GM12801 (cell line): ENCODE measurements around the gene PSKH1.

ENCODE experiments used
- TF ChIP-seq, protein P1 (sequence below): IDR thresholded peaks from one replicate; pipeline ENCODE4 v1.5.1; 2011; ENCODE audit warnings: control low read depth; ENCODE audit not compliant: insufficient read length; ENCODE audit errors: extremely low read depth

PSKH1 gene

DNA sequence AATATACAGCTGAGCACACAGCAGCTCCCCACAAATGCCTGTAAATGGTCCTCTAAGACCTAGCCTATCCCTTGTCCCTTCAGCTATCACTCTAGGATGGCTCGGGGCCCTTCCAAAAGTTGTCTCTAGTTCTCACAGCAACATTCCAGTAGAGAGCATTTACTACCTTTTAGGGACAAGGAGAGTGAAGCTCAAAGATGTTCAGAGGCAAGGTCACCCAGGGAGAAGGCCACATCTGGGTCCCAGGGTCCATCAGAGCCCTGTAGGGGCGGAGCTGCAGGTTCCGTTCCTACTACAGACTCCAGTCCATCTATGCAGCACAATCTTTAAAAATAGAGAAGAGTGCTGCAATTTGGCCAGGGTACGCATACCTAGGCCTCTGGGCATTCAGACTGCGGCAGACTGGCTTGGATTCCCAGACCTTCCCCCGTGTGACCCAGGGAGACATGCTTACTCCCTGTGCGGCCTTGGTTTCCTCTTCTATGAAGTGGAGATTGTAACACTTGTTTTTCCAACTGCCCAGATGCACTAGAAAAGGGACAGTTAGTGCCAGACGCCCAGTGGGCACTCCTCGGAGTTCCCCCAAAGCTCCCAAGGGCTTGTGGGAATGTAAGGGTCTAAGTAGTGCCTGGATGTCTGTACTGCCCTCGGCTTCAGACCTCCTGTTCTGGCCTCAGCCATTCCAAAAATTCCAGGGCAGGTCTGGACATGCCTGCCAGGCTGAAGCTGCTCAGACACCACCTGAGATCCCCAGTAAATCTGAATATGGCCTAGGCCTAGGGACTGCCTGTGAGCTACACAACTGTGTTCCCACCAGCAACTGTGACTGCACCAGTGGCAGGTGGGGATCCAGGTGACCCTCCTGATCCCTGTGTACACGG, 72.9 kb downstream of the PSKH1 start:
- TF ChIP-seq, protein P1, sequence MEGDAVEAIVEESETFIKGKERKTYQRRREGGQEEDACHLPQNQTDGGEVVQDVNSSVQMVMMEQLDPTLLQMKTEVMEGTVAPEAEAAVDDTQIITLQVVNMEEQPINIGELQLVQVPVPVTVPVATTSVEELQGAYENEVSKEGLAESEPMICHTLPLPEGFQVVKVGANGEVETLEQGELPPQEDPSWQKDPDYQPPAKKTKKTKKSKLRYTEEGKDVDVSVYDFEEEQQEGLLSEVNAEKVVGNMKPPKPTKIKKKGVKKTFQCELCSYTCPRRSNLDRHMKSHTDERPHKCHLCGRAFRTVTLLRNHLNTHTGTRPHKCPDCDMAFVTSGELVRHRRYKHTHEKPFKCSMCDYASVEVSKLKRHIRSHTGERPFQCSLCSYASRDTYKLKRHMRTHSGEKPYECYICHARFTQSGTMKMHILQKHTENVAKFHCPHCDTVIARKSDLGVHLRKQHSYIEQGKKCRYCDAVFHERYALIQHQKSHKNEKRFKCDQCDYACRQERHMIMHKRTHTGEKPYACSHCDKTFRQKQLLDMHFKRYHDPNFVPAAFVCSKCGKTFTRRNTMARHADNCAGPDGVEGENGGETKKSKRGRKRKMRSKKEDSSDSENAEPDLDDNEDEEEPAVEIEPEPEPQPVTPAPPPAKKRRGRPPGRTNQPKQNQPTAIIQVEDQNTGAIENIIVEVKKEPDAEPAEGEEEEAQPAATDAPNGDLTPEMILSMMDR: no peak

DNA sequence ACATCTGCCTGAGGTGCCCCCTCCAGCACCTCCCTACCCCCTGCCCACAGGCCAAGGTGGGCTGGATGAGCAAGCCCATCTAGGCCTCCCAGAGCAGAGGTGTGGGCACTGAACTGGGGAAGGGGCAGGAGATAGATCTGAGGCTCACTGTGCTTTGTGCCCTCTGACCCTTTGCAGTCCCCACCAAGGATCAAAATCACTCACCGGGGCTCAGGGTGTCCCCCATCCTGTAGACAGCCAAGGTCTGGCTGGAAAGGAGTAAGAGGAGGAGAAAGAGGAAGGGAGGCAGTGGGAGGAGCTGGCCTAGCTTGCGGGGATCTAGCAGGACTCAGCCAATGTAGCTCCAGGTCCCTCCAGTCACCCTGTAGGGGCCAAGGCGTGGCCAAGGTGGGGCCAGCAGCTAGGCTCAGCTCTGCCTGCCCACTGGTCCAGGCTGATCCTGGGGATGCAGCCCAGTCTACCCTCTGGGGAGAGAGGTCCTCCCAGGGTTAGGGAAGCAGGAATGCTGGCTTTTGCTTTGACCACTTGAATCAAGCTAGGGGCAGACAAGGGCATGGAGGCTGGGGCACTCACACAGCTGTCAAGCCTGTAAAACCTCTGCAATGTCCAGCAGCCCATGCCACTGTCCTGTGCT, 73.6 kb downstream of the PSKH1 start:
- TF ChIP-seq, protein P1: no peak

DNA sequence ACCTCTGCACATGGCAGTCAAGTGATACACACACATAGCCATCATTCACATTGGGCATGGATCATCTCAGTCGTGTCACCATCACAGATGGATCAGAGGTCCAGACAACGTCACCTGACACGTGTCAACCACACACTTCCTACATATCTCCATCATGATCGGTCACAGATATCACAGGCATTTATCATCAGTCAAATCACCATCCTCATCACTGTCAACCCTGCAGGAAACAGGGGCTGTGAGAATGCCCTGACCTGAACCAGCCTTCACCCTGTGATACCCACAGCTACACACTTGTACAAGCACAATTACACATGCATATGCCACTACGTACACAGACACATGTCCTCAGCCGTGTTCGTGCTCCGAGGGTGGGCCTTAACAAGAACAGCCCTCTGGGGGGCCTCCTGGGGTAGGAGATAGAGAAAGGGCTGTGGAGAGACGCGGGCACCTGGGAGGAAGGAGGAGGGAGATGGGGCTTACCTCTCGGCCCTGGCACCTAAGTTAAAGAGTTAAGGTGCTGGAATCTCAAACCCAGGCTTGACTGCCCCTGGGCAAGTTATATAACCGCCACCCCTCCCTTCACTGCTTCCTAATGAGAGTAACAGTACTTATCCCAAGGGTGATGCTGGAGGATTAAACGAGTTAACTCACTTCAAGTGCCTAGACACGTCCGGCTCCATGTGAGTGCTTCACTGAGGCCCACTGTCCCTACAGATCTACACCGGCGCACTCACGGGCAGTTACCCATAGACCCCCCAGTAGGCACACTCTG, 74.3 kb downstream of the PSKH1 start:
- TF ChIP-seq, protein P1: no peak

DNA sequence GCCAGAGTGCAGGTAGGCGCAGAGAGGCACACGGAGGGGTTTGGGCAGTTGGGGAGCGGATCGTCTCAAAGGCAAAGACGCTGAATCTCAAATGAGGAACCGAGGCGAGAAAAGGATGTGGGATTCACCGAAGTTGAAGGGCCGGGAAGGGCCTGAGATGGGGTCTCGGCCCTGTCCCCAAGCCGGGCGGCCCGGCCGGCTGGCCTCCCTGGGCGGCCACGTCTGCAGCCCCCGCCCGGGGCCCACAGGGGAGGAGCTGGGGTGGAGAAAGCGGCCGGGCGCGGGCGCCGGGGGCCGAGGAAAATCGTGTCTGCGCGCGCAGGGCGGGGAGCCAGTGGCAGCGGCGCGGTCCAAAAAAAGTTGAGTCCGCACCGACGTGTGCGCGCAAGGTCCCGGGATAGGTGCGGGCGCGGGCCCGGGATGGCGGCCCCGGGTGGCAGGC, 74.9 kb downstream of the PSKH1 start:
- TF ChIP-seq, protein P1: no peak

DNA sequence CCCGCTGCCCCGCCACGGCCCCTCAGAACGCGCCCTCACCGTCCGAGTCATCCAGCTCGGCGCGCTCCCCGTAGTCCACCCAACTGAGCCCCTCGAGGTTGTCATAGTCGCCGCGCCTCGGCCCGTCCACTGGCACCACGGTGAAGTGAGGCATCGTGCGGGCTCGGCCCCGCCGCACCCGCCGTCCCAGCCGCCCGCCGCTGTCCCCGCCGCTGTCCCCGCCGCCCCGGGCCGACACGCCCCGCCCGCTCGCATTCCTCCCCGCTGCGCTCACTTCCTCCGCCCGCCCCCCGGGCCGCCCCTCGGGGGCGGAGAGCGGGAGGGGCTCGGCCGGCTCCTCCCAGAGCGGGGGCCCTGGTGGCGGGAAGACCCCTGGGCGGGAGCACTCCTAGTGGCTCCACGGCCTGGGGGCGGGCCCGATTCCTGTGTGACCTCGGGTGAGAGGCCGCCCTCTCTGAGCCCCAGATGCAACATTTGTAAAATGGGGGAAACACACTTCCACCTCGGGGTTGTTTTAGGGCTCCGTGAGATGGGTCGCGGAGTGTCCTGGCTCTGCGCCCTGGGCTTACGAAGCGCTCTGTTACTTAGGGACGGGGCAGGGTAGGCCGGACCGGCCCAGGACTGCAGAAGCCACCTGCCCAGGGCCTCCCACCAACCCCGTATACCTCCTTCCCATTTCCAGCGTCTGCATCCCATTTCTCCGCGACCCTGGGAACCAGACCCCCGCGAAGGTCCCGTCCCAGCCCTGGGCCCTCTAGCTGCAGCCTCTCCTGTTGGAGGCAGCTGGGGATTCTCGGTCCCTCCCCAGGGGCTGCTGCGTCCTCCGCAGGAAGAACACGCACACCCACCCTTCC, 75.6 kb downstream of the PSKH1 start, which contains the start of gene SLC12A4:
Gene SLC12A4 (minus strand): TSS at position 238 of the 854 bp plus-strand sequence. CDS start 84 bp downstream, at position 154.
- TF ChIP-seq, protein P1: no peak

DNA sequence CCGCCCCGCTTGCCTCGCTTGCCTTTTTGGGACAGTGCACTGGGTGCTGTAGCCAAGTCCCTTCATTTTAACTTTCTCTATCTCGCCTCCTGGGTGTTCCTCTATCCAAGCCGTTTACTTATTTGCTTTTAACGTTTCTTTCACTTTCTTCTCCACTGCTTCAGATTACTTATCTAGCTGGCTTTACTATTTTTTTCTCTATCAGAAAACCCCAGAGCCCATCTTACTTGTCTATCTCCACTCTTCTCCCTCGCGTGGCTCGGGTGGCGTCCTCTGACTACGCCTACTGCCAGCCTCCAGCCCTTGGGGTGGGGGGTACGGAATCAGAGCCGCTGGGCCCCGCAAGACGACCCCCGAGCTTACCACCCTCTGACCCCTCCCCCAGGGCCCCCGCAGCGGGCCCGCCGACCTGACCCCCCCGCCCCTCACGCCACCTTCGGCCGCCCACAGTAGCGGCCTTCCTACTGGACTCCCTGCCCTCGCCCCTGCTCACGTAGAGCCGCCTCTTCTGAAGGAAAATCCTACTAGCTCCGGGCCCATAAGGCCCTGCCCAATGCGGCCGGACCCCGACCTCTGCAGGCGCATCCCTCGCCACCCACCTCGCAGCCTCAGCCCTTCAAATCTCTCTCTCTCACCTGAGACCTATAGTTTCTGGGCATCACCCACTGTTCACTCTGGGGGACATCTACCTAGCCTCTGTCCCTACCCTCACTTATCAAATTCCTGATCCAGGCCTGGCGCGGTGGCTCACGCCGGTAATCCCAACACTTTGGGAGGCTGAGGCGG, 76.4 kb downstream of the PSKH1 start:
- TF ChIP-seq, protein P1: no peak
